Measurements from ENCODE around the gene PPFIBP1.

DNA sequence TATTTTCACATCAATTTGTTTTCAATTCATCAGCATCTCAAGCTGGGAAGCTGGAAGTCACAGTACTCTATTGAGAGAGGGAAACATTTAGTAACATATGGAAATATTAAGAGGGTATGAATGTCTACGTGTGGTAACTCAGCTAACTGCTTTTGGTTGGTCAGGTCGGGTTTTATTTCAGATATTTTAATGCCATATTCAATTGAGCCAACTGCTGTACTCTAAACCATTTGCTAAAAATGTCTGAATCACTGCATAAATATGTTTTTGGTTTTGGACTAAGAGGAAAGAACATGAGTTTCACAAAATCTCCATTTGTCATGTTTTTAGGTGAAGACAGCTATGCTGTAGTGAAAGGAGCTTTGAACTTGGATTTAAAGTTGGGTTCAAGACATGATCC is 18.9 kb upstream of the PPFIBP1 start:
- TF ChIP-seq, protein P1, sequence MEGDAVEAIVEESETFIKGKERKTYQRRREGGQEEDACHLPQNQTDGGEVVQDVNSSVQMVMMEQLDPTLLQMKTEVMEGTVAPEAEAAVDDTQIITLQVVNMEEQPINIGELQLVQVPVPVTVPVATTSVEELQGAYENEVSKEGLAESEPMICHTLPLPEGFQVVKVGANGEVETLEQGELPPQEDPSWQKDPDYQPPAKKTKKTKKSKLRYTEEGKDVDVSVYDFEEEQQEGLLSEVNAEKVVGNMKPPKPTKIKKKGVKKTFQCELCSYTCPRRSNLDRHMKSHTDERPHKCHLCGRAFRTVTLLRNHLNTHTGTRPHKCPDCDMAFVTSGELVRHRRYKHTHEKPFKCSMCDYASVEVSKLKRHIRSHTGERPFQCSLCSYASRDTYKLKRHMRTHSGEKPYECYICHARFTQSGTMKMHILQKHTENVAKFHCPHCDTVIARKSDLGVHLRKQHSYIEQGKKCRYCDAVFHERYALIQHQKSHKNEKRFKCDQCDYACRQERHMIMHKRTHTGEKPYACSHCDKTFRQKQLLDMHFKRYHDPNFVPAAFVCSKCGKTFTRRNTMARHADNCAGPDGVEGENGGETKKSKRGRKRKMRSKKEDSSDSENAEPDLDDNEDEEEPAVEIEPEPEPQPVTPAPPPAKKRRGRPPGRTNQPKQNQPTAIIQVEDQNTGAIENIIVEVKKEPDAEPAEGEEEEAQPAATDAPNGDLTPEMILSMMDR (IDR thresholded peaks at IDR 0.05), result no peak
- TF ChIP-seq EZH2 (IDR thresholded peaks at IDR 0.05; ENCODE audit: borderline replicate concordance, insufficient read depth, low read depth, low read length, poor library complexity, severe bottlenecking), result no peak
